Astrocyte (in vitro differentiated cells and primary cell): ENCODE measurements around the gene GPA33.

Experiments
- EZH2 ChIP-seq: IDR thresholded peaks from 2 replicates; pipeline ENCODE4 v1.6.1; 2012; ENCODE audit warnings: mild to moderate bottlenecking, low read length, inconsistent platforms; ENCODE audit not compliant: insufficient read depth
- TF ChIP-seq, protein P1 (sequence below): IDR thresholded peaks from 2 replicates; pipeline ENCODE4 v1.5.1; 2011; ENCODE audit warnings: low read depth, mild to moderate bottlenecking, inconsistent platforms, low read length, moderate library complexity; ENCODE audit not compliant: insufficient read depth

DNA sequence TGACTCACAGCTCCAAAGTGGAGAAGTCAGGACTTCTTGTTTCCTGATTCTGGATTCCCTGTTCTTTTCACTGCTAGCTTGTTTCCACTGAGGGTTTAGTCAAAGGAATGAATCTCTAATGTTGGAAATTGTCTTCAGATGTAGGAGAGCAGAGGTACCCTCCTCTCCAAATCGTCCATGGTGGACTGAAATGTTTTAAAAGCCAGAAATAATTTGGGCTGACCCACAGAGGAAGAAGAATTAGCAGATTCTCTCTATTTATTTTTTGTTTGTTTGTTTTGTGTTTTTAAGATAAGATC lies 30.4 kb downstream of the GPA33 start:
- TF ChIP-seq, protein P1, sequence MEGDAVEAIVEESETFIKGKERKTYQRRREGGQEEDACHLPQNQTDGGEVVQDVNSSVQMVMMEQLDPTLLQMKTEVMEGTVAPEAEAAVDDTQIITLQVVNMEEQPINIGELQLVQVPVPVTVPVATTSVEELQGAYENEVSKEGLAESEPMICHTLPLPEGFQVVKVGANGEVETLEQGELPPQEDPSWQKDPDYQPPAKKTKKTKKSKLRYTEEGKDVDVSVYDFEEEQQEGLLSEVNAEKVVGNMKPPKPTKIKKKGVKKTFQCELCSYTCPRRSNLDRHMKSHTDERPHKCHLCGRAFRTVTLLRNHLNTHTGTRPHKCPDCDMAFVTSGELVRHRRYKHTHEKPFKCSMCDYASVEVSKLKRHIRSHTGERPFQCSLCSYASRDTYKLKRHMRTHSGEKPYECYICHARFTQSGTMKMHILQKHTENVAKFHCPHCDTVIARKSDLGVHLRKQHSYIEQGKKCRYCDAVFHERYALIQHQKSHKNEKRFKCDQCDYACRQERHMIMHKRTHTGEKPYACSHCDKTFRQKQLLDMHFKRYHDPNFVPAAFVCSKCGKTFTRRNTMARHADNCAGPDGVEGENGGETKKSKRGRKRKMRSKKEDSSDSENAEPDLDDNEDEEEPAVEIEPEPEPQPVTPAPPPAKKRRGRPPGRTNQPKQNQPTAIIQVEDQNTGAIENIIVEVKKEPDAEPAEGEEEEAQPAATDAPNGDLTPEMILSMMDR, result no peak
- TF ChIP-seq EZH2, result no peak
